Duodenal mucosa (tissue), 2 donors: Measurements from ENCODE around the gene PLPPR1.
"Not testable (repeated sequence)": the region's sequence is repeated elsewhere in the genome, so short reads cannot be mapped to it uniquely, and the experiment has no call there.

Experiments
- H3K27ac ChIP-seq: one replicate; pipeline ENCODE4 v1.7.0; 2013; ENCODE audit warnings: low read depth, low read length
- H3K27me3 ChIP-seq, 2 donors: one replicate each; pipeline ENCODE4 v1.7.0; 2013; ENCODE audit warnings: low read length in 2 of 2, control low read depth in 1 of 2; ENCODE audit not compliant: insufficient read depth in 2 of 2, control insufficient read depth in 1 of 2
- H3K36me3 ChIP-seq, 2 donors: one replicate each; pipeline ENCODE4 v1.7.0; 2013; ENCODE audit warnings: low read length in 2 of 2, control low read depth in 1 of 2; ENCODE audit not compliant: insufficient read depth in 2 of 2, control insufficient read depth in 1 of 2
- H3K4me1 ChIP-seq, 2 donors: one replicate each; pipeline ENCODE4 v1.7.0; 2013; ENCODE audit warnings: low read length in 2 of 2, control low read depth in 1 of 2; ENCODE audit not compliant: insufficient read depth in 2 of 2, control insufficient read depth in 1 of 2
- H3K4me3 ChIP-seq, 2 donors: one replicate each; pipeline ENCODE4 v1.7.0; 2013; ENCODE audit warnings: low read length in 2 of 2, low read depth in 1 of 2
- H3K9ac ChIP-seq, 2 donors: one replicate each; pipeline ENCODE4 v1.7.0; 2013; ENCODE audit warnings: low read length in 2 of 2, low read depth in 1 of 2
- H3K9me3 ChIP-seq, 2 donors: one replicate each; pipeline ENCODE4 v1.7.0; 2013; ENCODE audit warnings: low read length in 2 of 2, control low read depth in 1 of 2; ENCODE audit not compliant: control insufficient read depth in 1 of 2

The PLPPR1 gene

DNA sequence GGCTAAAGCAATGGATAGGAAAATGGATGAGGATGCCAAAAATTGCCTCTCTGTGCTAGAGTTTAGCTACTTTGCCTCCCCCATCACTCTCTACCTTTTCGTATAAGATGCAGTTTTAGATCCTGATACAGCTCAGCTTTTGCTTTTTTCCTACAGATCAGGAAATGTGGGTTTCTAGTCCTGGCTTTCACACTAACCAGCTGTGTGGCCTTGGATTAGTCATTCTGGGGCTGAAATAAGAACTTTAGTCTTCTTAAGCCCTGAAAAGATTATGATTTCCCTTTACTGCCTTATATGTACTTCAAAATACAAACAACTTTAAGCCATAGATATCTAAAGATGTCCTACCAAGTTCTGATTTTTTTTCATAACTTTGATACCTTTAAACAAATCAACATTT is 239.9 kb downstream of the PLPPR1 start:
- H3K4me1 ChIP-seq: peaks cover 0 to 4% of the 10 kb centered on the region in 2 donors
- no peaks in the 10 kb centered on the region for H3K36me3 ChIP-seq
- no peak overlapping the region for H3K27ac ChIP-seq
- H3K4me3 ChIP-seq: no peak overlapping the region
- H3K9me3 ChIP-seq: no peaks in the 10 kb centered on the region
- no peak overlapping the region for H3K9ac ChIP-seq
- no peaks in the 10 kb centered on the region for H3K27me3 ChIP-seq

DNA sequence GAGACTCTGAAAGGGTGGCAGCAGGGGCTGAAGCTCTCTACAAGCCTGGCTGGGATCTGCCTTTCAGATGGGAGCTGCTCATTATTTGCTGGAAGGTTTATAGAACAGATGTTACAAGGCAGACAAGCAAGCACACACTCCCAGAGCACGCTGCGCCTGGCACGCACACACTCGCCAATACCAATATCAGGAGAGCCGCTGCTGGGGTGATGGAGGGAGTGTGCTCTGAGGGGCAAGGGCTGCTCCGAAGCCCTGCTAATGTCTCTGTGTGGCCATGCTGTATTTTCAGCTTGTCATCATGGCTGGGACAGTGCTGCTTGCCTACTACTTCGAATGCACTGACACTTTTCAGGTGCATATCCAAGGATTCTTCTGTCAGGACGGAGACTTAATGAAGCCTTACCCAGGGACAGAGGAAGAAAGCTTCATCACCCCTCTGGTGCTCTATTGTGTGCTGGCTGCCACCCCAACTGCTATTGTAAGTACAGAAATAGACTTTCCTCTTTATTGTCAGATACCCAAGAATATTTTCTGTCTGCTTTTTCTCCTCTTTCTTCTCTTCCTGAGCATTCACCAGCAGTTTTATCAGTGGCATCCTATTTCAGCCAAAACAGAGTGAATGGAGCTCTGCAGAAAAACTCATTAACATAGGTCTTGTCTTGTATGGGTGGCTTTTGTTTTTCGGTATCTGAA is 241.2 kb downstream of the PLPPR1 start:
- Histone ChIP-seq H3K9ac (no peak overlapping the region), H3K27ac (no peak overlapping the region), H3K4me3 (no peak overlapping the region), H3K36me3 (no peaks in the 10 kb centered on the region), H3K4me1 (peaks cover 0 to 4% of the 10 kb centered on the region in 2 donors), H3K9me3 (no peaks in the 10 kb centered on the region), H3K27me3 (no peaks in the 10 kb centered on the region)

DNA sequence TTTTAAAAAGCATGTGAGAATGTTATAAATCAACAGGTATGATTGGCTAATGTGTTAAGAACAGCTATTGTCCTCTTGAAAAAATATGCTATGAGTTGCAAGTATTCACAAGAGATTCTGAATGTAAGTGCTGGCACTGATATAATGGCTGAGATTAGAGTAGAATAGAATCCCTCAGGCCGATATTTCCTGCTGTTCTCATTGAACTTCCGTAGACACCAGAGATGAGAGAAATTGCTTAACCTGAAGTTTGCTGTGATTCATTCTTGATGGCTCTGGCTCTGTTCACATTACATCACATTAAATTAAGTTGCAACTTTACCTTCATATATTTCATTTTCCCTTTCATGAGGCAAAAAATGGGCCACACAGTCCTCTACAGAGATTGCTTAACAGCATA is 241.8 kb downstream of the PLPPR1 start:
- H3K4me3 ChIP-seq: no peak overlapping the region
- no peaks in the 10 kb centered on the region for H3K27me3 ChIP-seq
- no peaks in the 10 kb centered on the region for H3K36me3 ChIP-seq
- no peaks in the 10 kb centered on the region for H3K9me3 ChIP-seq
- no peak overlapping the region for H3K27ac ChIP-seq
- H3K9ac ChIP-seq: no peak overlapping the region
- H3K4me1 ChIP-seq: peaks cover 0 to 4% of the 10 kb centered on the region in 2 donors

DNA sequence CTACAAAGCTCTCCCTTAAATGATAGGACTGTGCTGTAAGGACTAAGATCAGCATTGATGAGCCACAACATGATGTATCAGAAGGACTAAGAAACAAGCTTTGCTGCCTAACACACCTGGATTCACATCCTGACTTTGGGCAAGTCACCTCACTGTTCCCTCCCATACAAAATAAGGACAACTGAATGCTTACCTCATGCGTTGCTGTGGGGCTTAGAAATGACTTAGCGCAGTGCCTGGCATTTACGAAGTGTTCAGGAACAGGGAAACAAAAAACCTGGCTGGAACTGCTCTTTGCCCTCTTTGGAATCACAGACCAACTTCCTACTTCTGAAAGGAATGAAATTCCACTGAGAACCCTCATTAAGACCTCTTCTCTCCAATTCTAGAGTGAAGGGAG is 242.6 kb downstream of the PLPPR1 start:
- Histone ChIP-seq H3K36me3 (no peaks in the 10 kb centered on the region), H3K27ac (no peak overlapping the region), H3K4me3 (no peak overlapping the region), H3K4me1 (peaks cover 0 to 4% of the 10 kb centered on the region in 2 donors), H3K9ac (no peak overlapping the region), H3K27me3 (no peaks in the 10 kb centered on the region), H3K9me3 (no peaks in the 10 kb centered on the region)

DNA sequence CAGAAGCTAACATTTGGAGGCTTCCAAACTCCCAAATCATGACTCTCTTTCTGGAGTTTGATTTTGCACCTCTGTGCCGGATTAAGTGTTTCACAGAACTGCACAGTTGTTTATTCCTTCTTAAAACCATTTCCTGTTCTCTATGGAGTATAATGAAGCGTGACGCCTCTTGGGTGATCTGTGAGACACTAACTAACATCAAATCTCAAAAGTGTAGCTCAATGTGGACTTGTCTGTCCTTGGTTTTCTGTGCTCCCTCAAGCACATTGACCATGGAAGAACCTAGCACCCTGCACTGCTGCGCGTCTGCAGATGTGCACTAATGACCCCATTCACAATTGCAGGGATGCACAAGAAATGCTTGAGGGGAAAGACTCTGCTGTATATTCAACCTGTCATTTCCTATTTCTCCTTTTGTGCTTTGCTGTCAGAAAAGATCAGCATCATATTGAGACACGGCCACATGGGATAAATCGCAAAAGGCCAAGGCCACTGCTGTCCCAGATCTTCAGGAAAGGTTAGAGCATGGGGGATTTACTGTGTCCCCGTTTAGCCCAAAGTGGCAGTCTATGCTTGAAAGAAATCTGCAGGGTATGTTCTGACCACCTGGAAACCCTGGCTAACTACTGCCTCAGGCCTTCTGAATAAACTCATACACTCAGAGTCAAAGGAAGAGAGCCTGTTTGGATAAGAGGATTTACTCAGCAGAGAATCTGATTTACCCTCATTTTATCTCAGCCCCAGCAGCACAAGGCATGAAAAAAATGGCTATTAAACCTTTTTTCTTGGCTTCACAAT is 246.6 kb downstream of the PLPPR1 start:
- Histone ChIP-seq H3K9me3 (no peaks in the 10 kb centered on the region), H3K4me3 (no peak overlapping the region), H3K27ac (no peak overlapping the region)

DNA sequence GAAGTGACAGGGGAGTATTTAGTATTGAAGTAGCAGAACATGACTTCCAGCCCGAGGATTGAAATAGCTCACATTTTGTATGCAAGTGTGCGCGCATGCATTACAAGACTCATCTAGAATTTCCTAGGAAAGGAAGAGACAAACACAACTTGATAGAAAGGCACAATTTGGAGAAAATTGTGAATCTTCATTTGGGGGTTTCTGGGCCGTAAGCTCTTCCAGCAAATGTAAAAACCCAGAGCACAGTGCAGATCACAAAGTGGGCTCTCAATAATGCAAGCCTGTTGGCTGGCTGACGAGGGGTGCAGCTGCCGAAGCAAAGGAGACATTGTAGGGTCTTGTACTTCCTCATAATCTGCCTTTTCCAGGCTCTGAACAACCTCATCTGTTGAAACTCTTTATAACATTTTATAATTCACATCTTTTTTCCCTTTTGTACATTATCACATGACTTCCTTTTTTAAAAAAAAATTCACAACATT is 247.3 kb downstream of the PLPPR1 start:
- Histone ChIP-seq H3K27ac (no peak overlapping the region), H3K27me3 (no peaks in the 10 kb centered on the region), H3K36me3 (no peaks in the 10 kb centered on the region), H3K9ac (no peak overlapping the region), H3K9me3 (no peaks in the 10 kb centered on the region), H3K4me3 (no peak overlapping the region), H3K4me1 (peaks cover 0 to 4% of the 10 kb centered on the region in 2 donors)

More for the DNA sequence above, 246.6 kb downstream of the PLPPR1 start:
- no peaks in the 10 kb centered on the region for H3K36me3 ChIP-seq
- H3K9ac ChIP-seq: no peak overlapping the region
- H3K27me3 ChIP-seq: no peaks in the 10 kb centered on the region
- H3K4me1 ChIP-seq: peaks cover 0 to 4% of the 10 kb centered on the region in 2 donors

DNA sequence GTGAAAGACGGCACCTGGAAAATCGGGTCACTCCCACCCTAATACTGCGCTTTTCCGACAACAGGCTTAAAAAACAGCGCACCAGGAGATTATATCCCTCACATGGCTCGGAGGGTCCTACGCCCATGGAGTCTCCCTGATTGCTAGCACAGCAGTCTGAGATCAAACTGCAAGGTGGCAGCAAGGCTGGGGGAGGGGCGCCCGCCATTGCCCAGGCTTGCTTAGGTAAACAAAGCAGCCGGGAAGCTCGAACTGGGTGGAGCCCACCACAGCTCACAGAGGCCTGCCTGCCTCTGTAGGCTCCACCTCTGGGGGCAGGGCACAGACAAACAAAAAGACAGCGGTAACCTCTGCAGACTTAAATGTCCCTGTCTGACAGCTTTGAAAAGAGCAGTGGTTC is 262.5 kb downstream of the PLPPR1 start:
- not testable (repeated sequence) for H3K4me3 ChIP-seq, H3K36me3 ChIP-seq, H3K27ac ChIP-seq, H3K4me1 ChIP-seq, H3K27me3 ChIP-seq, H3K9me3 ChIP-seq, H3K9ac ChIP-seq

DNA sequence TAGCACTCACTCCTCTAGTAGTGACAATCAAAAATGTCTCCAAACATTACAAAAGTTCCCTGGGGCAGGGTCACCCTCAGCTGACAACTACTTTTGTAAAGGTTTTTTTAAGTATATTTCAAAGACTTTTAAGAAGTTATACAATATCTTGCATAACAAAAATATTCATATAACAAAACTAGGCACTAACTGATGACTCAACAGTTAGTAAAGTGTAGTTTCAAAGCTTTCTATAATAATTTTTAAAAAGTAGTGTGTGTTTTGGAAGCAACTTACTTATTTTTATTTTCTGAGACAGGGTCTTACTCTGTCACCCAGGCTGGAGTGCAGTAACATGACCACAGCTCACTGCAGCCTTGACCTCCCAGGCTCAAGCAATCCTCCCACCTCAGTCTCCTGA is 271.4 kb downstream of the PLPPR1 start:
- no peaks in the 10 kb centered on the region for H3K9me3 ChIP-seq
- no peak overlapping the region for H3K4me3 ChIP-seq
- H3K36me3 ChIP-seq: no peaks in the 10 kb centered on the region
- H3K4me1 ChIP-seq: no peaks in the 10 kb centered on the region
- H3K27ac ChIP-seq: no peak overlapping the region
- H3K27me3 ChIP-seq: no peaks in the 10 kb centered on the region
- H3K9ac ChIP-seq: no peak overlapping the region

DNA sequence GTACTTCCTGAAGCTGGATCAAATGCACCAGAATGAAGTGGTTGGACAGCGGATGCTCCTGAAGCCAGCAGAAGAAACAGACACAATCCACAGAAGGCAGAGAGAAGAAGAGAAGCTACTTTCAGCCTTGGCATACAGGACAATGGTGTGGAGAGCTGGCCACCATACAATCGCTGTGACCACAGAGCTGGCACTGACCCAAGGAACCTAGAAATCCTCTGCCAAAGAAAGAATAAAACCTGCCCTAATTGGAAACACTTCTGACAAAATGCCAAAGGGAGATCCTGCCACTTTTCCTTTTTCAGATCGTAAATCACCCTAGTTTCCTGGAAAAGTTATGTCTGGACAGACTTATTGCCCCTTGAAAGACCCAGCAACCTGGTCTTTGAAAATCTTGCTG is 278.5 kb downstream of the PLPPR1 start:
- H3K36me3 ChIP-seq: no peaks in the 10 kb centered on the region
- H3K4me3 ChIP-seq: no peak overlapping the region
- no peaks in the 10 kb centered on the region for H3K27me3 ChIP-seq
- no peaks in the 10 kb centered on the region for H3K9me3 ChIP-seq
- no peaks in the 10 kb centered on the region for H3K4me1 ChIP-seq
- no peak overlapping the region for H3K9ac ChIP-seq
- no peak overlapping the region for H3K27ac ChIP-seq

DNA sequence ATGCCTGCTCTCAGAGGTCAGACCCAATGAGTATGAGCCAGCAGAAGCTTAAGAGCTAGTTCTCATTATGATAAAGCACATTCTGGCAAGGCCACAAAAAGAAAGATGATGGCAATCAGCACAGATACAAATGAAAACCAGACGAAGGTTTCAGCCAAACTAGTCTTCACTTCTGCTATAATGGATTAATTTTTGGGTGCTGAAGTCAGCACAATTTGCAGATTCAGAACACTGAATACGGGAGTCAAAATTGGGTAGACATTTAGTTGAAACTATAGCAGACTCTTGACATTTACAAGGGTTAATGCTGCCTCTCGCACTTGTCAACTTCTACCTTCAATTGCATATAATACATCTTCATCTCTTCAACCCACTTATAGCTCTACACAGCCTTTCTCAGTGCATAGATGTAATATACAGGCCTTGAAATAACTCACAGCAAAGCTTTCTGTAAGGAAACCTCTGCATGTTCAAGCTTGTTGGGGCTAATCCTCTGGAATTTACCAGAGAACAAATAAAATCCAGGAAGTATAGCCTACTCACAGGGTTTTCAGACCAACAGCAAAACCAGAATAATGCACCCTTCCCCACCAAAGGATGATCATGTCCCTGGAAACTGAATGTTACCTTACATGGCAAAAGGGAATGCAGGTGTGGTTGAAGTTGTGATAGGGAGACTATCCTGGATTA is 279.1 kb downstream of the PLPPR1 start:
- H3K4me3 ChIP-seq: no peak overlapping the region
- H3K27me3 ChIP-seq: no peaks in the 10 kb centered on the region
- no peaks in the 10 kb centered on the region for H3K4me1 ChIP-seq
- H3K27ac ChIP-seq: no peak overlapping the region
- H3K9me3 ChIP-seq: no peaks in the 10 kb centered on the region
- no peak overlapping the region for H3K9ac ChIP-seq
- H3K36me3 ChIP-seq: no peaks in the 10 kb centered on the region
